K562 (cell line): ENCODE data around the gene SLC27A2. TPM values are rescaled to one million over a fixed set of nuclear protein-coding genes. Genes with fewer than 3 reads are reported as not detected.

Source experiments
- BHLHE40 ChIP-seq: IDR thresholded peaks from 2 replicates; pipeline ENCODE4 v1.6.1; 2011; ENCODE audit warnings: low read length, improper control_type of control experiment
- CBX3 ChIP-seq, 2 experiments: IDR thresholded peaks; 1 replicate in 1 of 2; 2 replicates in 1 of 2; pipeline ENCODE4 v1.6.1; 2012; ENCODE audit warnings: inconsistent platforms in 2 of 2, low read length in 2 of 2, borderline replicate concordance in 1 of 2, control low read depth in 1 of 2
- ELF2 ChIP-seq: fragments of 250-450 bp; sonication (Bioruptor Pico); IDR thresholded peaks from 2 replicates; pipeline ENCODE4 v1.5.0; 2021; ENCODE audit warnings: mild to moderate bottlenecking
- FOS ChIP-seq: IDR thresholded peaks from 3 replicates; pipeline ENCODE4 v1.6.1; 2011; ENCODE audit not compliant: insufficient read length; ENCODE audit errors: extremely low read depth
- HMBOX1 ChIP-seq: sonication (generic); IDR thresholded peaks from 2 replicates; pipeline ENCODE4 v1.6.1; 2016
- JUN ChIP-seq, 2 experiments: sonication (generic) in 1 of 2; formaldehyde crosslinking in 1 of 2; IDR thresholded peaks; 2 replicates each; pipeline versions ENCODE4 v1.6.1 to v1.8.0; 2012 to 2022; ENCODE audit warnings: borderline replicate concordance in 2 of 2, mild to moderate bottlenecking in 2 of 2, improper control_type of control experiment in 1 of 2, low read depth in 1 of 2, low read length in 1 of 2, missing genetic modification reagents in 1 of 2
- KAT2B ChIP-seq: IDR thresholded peaks from one replicate; pipeline ENCODE4 v1.6.1; 2012; ENCODE audit warnings: low read depth, mild to moderate bottlenecking, control low read depth, inconsistent platforms, low read length, moderate library complexity
- MYC ChIP-seq, 2 experiments: fragments of 250-450 bp in 1 of 2; sonication (Bioruptor Pico) in 1 of 2; IDR thresholded peaks; 2 replicates each; pipeline versions ENCODE4 v1.5.1 to v1.6.1; 2012 to 2021; ENCODE audit warnings: low read depth in 2 of 2, borderline replicate concordance in 1 of 2, improper control_type of control experiment in 1 of 2, low read length in 1 of 2, mild to moderate bottlenecking in 1 of 2, moderate library complexity in 1 of 2
- NCOA2 ChIP-seq, 2 experiments: fragments of 450-650 bp; IDR thresholded peaks; 2 replicates each; pipeline ENCODE4 v1.6.1; 2018; ENCODE audit warnings: mild to moderate bottlenecking in 2 of 2, moderate library complexity in 1 of 2; ENCODE audit not compliant: partially characterized antibody in 2 of 2
- NCOR1 ChIP-seq: fragments of 450-650 bp; IDR thresholded peaks from 2 replicates; pipeline ENCODE4 v1.6.1; 2016; ENCODE audit warnings: mild to moderate bottlenecking, moderate library complexity
- RBM14 ChIP-seq: fragments of 200-400 bp; formaldehyde crosslinking; IDR thresholded peaks from 2 replicates; pipeline ENCODE4 v1.6.1; 2018; ENCODE audit warnings: low read depth, mild to moderate bottlenecking, low read length, moderate library complexity, borderline replicate concordance; ENCODE audit not compliant: insufficient read depth
- RBM34 ChIP-seq: fragments of 200-400 bp; formaldehyde crosslinking; IDR thresholded peaks from 2 replicates; pipeline ENCODE4 v1.6.1; 2018; ENCODE audit warnings: low read length, borderline replicate concordance; ENCODE audit not compliant: insufficient read depth
- RFX5 ChIP-seq: IDR thresholded peaks from 2 replicates; pipeline ENCODE4 v1.6.1; 2011; ENCODE audit warnings: low read depth, mild to moderate bottlenecking, improper control_type of control experiment, low read length
- RHOXF2B ChIP-seq: fragments of 250-450 bp; sonication (Bioruptor Pico); conservative IDR thresholded peaks from 2 replicates; pipeline ENCODE4 v1.5.1; 2021
- SMAD1 ChIP-seq: fragments of 150-350 bp; IDR thresholded peaks from 2 replicates; pipeline ENCODE4 v1.6.1; 2014; ENCODE audit warnings: low read length, low read depth; ENCODE audit not compliant: partially characterized antibody
- ZBTB17 ChIP-seq: fragments of 450-650 bp; formaldehyde crosslinking; IDR thresholded peaks from 2 replicates; pipeline ENCODE4 v1.4.0; 2020; ENCODE audit warnings: mild to moderate bottlenecking
- ZBTB5 ChIP-seq: fragments of 450-650 bp; IDR thresholded peaks from 2 replicates; pipeline ENCODE4 v1.6.1; 2017; ENCODE audit warnings: antibody characterized with exemption
- ZNF133 ChIP-seq: fragments of 250-450 bp; sonication (Bioruptor Pico); IDR thresholded peaks from 2 replicates; pipeline ENCODE4 v1.4.0; 2020; ENCODE audit warnings: mild to moderate bottlenecking
- ZNF23 ChIP-seq: fragments of 250-450 bp; sonication (Bioruptor Pico); IDR thresholded peaks from 2 replicates; pipeline ENCODE4 v1.4.0; 2020; ENCODE audit warnings: mild to moderate bottlenecking
- ZNF347 ChIP-seq: fragments of 450-650 bp; formaldehyde crosslinking; IDR thresholded peaks from 2 replicates; pipeline ENCODE4 v1.4.0; 2020; ENCODE audit warnings: low read depth, mild to moderate bottlenecking, moderate library complexity
- ZNF75A ChIP-seq: fragments of 450-650 bp; formaldehyde crosslinking; IDR thresholded peaks from 2 replicates; pipeline ENCODE4 v1.4.0; 2020; ENCODE audit warnings: mild to moderate bottlenecking
- polyA plus RNA-seq, 8 experiments: library from polyadenylated mRNA; depleted of rRNA in 4 of 8; stranded (reverse) in 5 of 8; unstranded in 3 of 8; fragments of >200 nt; fragmentation: Nextera tagmentation in 2 of 8; fragmentation: Illumina TruSeq in 1 of 8; extraction: Ambion mirVana in 2 of 8; extraction: Trizol in 1 of 8; gene quantifications; 2 replicates each; pipeline versions ENCODE4 v1.2.1 to v1.2.3, GENCODE V29; 2011 to 2014; ENCODE audit warnings: inconsistent platforms in 1 of 8, missing spikeins in 1 of 8
- total RNA-seq, 7 experiments: library from RNA; depleted of rRNA in 6 of 7; stranded (reverse); fragments of >200 nt in 6 of 7; fragmentation: Illumina TruSeq in 2 of 7; extraction: Trizol in 2 of 7; gene quantifications; 2 replicates each; pipeline versions ENCODE4 v1.2.1 to v1.2.3, GENCODE V29; 2011 to 2021; ENCODE audit warnings: low replicate concordance in 1 of 7
- TF ChIP-seq, protein P1 (sequence below): IDR thresholded peaks from 3 replicates; pipeline ENCODE4 v1.6.1; 2011; ENCODE audit warnings: borderline replicate concordance, mild to moderate bottlenecking; ENCODE audit not compliant: insufficient read length, insufficient read depth
- TF ChIP-seq, protein P2 (sequence below), 2 experiments: fragments of 200-800 bp in 1 of 2; sonication (Bioruptor generic) in 1 of 2; sonication (generic) in 1 of 2; formaldehyde crosslinking in 1 of 2; IDR thresholded peaks in 1 of 2; conservative IDR thresholded peaks in 1 of 2; 2 replicates each; pipeline versions ENCODE4 v1.5.0 to v1.6.1; 2016 to 2020; ENCODE audit warnings: missing compliant biosample characterization in 1 of 2, missing genetic modification characterization in 1 of 2, missing genetic modification reagents in 1 of 2

Gene SLC27A2
- total and polyA plus RNA-seq, 9 of the 15 experiments (the other 6 are each of a cell fraction or from before 2014, with no cell fraction given), result 4.9 to 38.0 (median 22.7) TPM

- TF ChIP-seq ZNF133 (no peak), ZNF75A (no peak), CBX3 (IDR thresholded peaks at IDR 0.05; ENCODE audit: borderline replicate concordance in 1 of 2, low read length in 2 of 2) (no peak), RBM34 (no peak), ZBTB17 (CRISPR knock-in tag) (no peak), ZNF23 (CRISPR knock-in tag) (no peak), RBM14 (no peak), ZNF347 (CRISPR knock-in tag) (no peak), ELF2 (CRISPR knock-in tag) (no peak), NCOA2 (IDR thresholded peaks at IDR 0.05; ENCODE audit: partially characterized antibody in 2 of 2) (no peak), NCOR1 (0 out of 2 replicates have a peak, but pooled peaks have one; percentile 26), ZBTB5 (no peak), MYC (IDR thresholded peaks at IDR 0.05; ENCODE audit: low read depth, low read length) (no peak), MYC (CRISPR knock-in tag; IDR thresholded peaks at IDR 0.05; ENCODE audit: borderline replicate concordance, low read depth) (no peak), FOS (peak; percentile 82), HMBOX1 (peak; percentile 85), RHOXF2B (CRISPR knock-in tag) (no peak), KAT2B (no peak), SMAD1 (peak; percentile 38), JUN (IDR thresholded peaks at IDR 0.05; ENCODE audit: borderline replicate concordance, low read depth, low read length) (peak; percentile 99), JUN (CRISPR knock-in tag; IDR thresholded peaks at IDR 0.05; ENCODE audit: borderline replicate concordance) (no peak), RFX5 (no peak), BHLHE40 (0 out of 2 replicates have a peak, but pooled peaks have one; percentile 24)
- TF ChIP-seq, protein P1, sequence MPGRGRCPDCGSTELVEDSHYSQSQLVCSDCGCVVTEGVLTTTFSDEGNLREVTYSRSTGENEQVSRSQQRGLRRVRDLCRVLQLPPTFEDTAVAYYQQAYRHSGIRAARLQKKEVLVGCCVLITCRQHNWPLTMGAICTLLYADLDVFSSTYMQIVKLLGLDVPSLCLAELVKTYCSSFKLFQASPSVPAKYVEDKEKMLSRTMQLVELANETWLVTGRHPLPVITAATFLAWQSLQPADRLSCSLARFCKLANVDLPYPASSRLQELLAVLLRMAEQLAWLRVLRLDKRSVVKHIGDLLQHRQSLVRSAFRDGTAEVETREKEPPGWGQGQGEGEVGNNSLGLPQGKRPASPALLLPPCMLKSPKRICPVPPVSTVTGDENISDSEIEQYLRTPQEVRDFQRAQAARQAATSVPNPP, result no peak
- TF ChIP-seq, protein P2, sequence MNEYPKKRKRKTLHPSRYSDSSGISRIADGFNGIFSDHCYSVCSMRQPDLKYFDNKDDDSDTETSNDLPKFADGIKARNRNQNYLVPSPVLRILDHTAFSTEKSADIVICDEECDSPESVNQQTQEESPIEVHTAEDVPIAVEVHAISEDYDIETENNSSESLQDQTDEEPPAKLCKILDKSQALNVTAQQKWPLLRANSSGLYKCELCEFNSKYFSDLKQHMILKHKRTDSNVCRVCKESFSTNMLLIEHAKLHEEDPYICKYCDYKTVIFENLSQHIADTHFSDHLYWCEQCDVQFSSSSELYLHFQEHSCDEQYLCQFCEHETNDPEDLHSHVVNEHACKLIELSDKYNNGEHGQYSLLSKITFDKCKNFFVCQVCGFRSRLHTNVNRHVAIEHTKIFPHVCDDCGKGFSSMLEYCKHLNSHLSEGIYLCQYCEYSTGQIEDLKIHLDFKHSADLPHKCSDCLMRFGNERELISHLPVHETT (CRISPR knock-in tag; conservative IDR thresholded peaks at IDR 0.05 in 1 of 2, IDR thresholded peaks at IDR 0.05 in 1 of 2), result peak in 1 of 2 experiments; percentile 46; a peak in 1 of 4 replicates
Observed at GRCh38 chr15:50137330-50137761, 44.6 kb upstream of the SLC27A2 start (continued).
